AG10803 (cell line): ENCODE results near the gene HSD17B3.
"Not testable (repeated sequence)": the region's sequence is repeated elsewhere in the genome, so short reads cannot be mapped to it uniquely, and the experiment has no call there.

Source experiments
- DNase-seq: peaks from one replicate; pipeline ENCODE4 v3.0.0; 2010; ENCODE audit warnings: low read depth
- H3K4me3 ChIP-seq: 2 replicates; pipeline ENCODE4 v1.5.1; 2011; ENCODE audit warnings: mild to moderate bottlenecking, low read length, control low read depth
- TF ChIP-seq, protein P1 (sequence below): conservative IDR thresholded peaks from 2 replicates; pipeline ENCODE4 v1.5.1; 2011; ENCODE audit warnings: mild to moderate bottlenecking, low read length, control low read depth, inconsistent platforms

Gene HSD17B3

DNA sequence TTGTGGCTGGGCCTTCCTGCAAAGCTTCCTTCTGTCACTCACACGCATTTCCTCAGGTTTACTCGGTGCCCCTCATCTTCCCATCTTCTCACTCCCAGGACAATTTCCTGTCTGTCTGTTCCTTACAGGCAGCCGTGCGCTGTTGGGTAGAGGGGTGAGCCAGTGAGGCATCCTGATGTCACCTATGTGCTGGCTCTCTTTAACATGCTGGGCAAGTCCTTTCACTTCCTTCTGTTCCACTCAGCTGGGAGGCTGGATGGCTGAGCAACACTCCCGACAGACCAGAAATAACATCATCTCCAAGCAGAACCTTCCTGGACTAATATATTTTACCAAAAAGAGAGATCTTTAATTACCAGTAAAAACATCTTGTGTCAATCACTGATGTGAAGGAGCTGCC lies 103.0 kb downstream of the HSD17B3 start:
- no peak overlapping the region for H3K4me3 ChIP-seq
- TF ChIP-seq, protein P1, sequence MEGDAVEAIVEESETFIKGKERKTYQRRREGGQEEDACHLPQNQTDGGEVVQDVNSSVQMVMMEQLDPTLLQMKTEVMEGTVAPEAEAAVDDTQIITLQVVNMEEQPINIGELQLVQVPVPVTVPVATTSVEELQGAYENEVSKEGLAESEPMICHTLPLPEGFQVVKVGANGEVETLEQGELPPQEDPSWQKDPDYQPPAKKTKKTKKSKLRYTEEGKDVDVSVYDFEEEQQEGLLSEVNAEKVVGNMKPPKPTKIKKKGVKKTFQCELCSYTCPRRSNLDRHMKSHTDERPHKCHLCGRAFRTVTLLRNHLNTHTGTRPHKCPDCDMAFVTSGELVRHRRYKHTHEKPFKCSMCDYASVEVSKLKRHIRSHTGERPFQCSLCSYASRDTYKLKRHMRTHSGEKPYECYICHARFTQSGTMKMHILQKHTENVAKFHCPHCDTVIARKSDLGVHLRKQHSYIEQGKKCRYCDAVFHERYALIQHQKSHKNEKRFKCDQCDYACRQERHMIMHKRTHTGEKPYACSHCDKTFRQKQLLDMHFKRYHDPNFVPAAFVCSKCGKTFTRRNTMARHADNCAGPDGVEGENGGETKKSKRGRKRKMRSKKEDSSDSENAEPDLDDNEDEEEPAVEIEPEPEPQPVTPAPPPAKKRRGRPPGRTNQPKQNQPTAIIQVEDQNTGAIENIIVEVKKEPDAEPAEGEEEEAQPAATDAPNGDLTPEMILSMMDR: no peak
- DNase-seq: no peak

DNA sequence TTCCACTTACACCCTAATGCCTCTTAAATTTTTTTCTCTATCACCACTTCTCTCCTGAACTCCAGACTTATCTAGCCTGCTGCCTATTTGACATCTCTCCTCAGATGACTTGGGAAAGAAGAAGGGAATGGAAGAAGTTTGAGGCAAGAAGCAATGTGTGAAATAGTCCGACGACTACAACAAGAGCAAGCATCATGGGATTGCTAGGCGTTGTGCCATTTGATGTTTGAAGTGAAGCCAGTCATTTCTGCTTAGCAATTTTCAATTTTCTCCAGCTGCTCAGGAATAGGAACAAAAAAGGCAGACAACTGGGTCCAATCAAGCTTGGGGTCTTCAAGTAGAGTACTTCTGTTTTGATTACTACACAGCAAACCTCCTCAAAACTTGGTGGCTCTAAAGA lies 106.4 kb downstream of the HSD17B3 start:
- no peak for DNase-seq
- TF ChIP-seq, protein P1: no peak
- no peak overlapping the region for H3K4me3 ChIP-seq

DNA sequence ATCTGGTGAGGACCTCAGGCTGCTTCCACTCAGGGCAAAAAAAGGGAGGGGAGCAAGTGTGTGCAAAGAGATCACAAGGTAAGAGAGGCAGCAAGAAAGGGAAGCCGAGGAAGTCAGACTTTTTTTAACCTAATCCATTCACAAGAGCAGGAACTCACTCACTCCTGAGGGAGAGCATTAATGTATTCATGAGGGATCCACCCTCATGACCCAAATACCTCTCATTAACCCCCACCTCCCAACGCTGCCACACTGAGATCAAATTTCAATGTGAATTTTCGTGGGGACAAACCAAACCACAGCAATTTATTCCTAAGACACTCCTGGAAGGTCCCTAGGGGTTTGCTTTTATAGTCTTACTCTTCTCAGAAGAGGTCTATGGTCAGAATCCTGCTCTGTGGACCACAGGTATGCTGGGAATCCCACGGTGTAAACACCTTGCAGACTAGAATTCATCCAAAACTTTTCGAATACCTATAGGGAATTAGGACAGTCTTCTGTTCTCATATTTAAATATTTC lies 108.7 kb downstream of the HSD17B3 start:
- H3K4me3 ChIP-seq: no peak overlapping the region
- TF ChIP-seq, protein P1: no peak
- no peak for DNase-seq

DNA sequence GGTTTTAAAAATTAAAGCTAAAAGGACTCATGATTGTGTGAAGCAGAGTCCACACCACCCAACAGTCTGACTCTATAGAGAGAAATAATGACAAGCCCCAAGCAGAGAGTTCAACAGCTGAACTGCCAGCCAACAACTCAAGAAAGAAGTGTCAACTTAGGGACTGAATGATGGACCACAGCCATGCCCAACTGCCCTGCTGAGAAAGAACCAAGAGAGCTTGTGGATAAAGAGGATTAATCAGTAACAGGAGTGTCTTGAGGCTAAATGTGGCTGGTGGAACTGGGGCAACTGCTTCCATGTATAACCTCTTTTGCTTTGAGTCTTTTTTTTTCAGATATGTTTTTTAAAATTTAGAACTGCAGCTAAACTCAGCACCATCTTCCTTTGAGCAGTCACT lies 109.3 kb downstream of the HSD17B3 start:
- TF ChIP-seq, protein P1: no peak
- H3K4me3 ChIP-seq: no peak overlapping the region
- no peak for DNase-seq

DNA sequence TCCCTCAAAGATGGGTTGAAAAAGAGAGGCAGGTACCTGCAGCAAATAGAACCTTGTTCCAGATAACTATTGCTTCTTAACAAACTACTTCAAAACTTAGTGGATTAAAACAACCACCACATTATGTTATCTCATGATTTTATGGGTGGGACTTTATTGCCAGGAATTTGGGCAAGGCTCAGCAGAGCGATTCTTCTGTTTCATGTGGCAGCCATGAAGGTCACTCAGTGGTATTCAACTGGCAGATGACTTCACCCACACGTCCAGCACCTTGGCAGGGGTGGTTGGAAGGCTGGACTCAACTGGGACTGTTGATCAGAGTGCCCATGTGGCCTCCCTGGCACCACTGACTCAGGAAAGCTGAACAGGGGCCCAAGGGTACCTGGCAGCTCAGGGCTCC lies 112.0 kb downstream of the HSD17B3 start:
- H3K4me3 ChIP-seq: no peak overlapping the region
- TF ChIP-seq, protein P1: no peak
- no peak for DNase-seq

DNA sequence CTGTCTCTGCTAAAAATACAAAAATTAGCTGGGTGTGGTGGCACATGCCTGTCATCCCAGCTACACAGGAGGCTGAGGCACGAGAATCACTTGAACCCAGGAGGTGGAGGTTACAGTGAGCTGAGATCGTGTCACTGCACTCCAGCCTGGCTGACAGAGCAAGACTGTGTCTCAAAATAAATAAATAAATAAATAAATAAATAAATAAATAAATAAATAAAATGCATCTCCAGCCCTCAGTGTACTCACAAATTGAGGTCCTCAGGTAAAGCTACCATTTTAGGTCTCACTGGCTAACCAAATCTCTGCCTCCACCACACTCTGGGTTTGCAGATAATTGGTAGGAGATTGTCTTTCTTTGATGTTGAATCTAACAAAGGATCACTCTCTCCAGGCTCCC lies 112.4 kb downstream of the HSD17B3 start:
- not testable (repeated sequence) for H3K4me3 ChIP-seq, DNase-seq

DNA sequence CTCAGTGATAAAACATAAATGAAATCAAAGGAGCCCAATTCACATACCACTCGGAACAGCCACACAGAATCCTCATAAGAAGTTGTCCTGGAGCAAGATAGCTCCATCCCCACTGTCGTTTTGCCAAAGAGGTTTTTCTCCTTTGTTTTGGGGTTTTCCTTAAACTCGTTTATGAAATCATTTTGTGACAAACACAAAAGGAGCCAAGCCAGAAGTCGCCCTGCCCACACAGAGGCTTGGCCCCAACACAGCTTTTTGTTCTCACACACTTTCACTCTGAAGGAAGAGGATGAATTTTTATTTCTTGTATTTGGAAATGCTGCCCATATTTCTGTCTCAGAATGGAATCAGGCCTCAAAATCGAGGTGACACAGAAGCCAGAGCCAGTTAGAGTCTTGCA lies 113.4 kb downstream of the HSD17B3 start:
- TF ChIP-seq, protein P1: no peak
- DNase-seq: no peak
- H3K4me3 ChIP-seq: no peak overlapping the region

DNA sequence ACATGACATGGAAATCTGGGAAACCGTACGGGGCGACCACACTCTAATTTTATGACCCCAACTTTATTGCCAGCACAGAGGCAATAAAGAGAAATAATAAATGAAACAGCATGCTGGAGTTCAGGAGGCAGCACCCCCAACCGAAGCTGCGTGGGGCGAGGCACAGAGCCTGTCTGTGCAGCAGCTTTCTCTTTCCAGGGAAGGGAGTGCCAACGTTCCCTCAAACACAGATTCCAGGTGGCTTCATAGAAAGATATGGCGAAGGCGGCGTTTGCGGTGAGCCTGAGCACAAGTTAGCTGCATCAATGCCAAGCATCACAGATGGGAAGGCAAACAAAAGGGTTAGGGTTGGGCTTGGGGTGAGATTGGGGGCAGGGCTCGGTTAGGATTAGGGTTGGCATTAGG lies 114.8 kb downstream of the HSD17B3 start:
- H3K4me3 ChIP-seq: no peak overlapping the region
- TF ChIP-seq, protein P1: no peak
- DNase-seq: no peak
